CD4-positive, alpha-beta T cell treated with Interferon alpha-2 for 1 hour (primary cell): ENCODE results near the gene TJAP1.
"Not testable (repeated sequence)": the region's sequence is repeated elsewhere in the genome, so short reads cannot be mapped to it uniquely, and the experiment has no call there.

Experiments
- DNase-seq, 2 donors: peaks; one replicate each; pipeline ENCODE4 v3.0.0-alpha.2; 2020 to 2022

Gene TJAP1

DNA sequence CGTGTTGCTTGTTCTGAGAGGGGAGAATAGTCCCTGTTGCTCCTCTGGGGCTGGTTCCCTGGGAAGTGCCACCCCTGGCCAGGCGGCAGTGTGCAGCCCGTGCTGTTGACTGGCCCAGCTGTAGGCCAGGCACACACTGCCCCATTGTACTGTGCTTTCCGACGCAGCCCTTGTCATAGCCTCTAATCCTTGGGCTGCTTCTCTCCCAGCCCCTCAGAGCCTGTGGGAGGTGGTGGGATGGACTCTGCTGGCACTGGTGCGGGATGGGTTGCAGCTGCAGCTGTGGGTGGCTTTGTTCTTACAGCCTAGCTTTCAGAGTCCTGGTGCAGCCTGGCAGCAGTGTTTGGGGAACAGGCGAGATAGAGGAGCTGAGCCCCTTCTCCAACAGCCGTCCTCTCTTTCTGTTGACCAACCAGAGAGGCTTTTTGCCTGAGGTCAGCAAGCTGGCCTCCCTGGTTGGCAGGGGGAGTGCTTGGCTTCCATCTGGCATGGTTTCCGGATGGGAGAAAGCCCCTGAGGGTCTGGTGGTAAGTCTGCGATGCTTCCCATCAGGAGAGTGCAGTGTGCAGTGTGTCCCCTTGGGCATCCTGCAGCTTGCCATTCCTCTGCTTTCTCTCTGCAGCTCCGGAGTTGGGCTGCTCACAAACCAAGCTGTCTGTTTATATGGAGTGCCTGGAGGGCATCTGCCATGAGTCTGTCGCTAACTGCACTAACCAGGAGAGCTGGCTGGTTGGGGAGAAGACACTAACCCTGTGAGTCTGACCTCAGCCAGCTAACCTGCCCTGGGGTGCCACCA, 12.1 kb downstream of the TJAP1 start:
- no peak for DNase-seq

DNA sequence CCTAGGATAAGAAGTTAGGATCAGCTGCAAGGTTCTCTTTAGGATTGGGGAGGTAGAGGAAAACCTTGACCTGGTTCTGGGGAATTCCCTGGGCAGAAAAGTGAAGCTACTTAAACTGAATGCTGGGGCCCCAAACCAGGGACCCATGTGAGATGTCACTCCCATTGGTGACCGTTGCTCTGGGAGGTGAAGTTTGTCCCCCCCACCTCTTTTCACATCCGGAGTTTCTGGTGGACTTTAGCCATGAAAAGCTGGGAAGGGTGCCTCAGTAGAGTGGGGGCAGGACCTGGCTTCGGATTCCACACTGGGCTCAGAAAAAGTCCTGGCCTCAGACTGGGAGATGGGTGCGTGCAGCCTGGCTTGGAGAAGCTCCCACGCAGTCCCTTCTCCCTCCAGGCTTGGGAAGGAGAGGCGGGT, 13.2 kb downstream of the TJAP1 start:
- DNase-seq: no peak

GRCh38 chr6:43491750-43492661, 14.6 kb downstream of the TJAP1 start:
- no peak for DNase-seq

GRCh38 chr6:43492673-43493072, 15.3 kb downstream of the TJAP1 start:
- no peak for DNase-seq

DNA sequence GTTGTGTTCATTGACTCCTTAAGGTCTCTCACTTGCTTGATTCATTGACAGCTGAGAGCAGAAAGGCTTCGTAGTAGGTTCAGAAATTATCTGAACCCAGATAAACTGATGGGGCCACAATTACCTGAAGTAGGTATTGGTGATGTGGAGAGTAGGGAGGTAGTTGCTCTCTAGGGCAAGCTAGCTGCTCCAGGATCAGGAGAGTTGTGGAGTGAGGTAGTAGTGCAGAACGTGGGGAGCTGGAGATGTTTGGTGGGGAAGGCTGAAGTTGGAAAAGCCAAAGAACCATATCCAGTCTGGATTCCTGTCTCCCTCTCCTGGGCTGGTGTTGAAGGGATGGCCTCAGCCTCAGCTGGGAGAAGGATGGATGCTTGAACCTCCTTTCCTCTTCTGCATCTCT, 15.9 kb downstream of the TJAP1 start:
- DNase-seq: no peak

DNA sequence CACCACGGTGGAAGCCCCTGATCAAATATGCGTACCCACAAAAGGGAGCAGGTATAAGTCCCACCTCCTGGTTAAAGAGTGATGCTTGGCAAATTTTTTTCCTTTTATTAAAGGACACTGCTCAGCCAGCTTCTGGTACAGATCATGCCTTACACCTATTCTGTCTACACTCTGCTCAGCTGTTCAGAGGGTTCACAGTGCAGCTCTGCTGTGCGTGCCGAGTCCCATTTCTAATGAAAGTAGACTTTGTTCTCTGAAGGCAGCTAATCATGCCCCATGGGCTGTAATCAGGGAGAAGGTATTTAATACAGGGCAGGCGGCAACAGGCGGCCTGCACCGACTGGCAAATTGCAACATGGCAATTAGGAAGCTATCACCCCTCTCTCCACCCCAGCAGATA, 16.5 kb downstream of the TJAP1 start:
- no peak for DNase-seq

DNA sequence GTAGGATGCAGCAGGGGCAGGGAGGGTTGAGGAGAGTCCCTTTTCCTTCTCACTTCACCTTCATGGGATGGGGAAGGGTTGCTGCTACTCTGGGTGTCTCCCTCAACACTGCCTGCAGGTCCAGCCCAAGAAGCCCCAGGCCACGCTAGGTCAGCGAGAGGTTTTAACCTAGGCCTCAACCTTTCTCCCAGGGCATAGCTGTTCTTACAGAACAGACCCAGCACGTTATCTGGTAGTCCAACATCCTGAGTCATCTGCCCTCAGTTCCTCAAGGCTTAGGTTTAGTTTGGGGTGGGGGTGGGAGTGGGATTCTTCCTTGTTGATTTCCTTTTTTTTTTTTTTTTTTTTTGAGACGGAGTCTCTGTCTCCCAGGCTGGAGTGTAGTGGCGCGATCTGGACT, 17.0 kb downstream of the TJAP1 start:
- DNase-seq: no peak

DNA sequence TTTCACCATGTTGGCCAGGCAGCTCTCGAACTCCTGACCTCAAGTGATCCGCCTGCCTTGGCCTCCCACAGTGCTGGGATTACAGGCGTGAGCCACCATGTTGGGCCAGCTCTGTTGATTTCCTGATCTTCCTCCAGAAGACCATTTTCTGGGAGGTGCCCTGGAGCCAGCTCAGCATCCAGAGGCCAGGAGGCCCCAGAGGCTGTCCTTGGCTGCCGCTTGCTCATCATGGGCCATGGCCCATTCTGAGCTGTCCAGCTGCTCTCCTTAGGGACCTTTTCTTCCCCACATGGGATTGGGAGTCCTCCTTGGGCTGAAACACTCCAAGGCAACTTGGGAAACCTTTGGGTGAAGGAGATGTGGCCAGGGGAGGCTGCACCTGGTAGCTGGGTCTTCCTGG, 17.4 kb downstream of the TJAP1 start:
- no peak for DNase-seq

GRCh38 chr6:43495409-43495941, 18.1 kb downstream of the TJAP1 start:
- peak in 1 of 2 donors; percentile 50 for DNase-seq

- DNase-seq: peak in 1 of 2 donors; percentile 39
These were observed 19.2 kb downstream of the TJAP1 start for GRCh38 chr6:43496370-43497128.

- no peak for DNase-seq
These were observed 19.7 kb downstream of the TJAP1 start for GRCh38 chr6:43497129-43497396.

GRCh38 chr6:43497689-43498088, 20.3 kb downstream of the TJAP1 start:
- no peak for DNase-seq

- DNase-seq: not testable (repeated sequence)
These were observed 20.9 kb downstream of the TJAP1 start for GRCh38 chr6:43498291-43498690.

- DNase-seq: no peak
These were observed 21.9 kb downstream of the TJAP1 start for GRCh38 chr6:43499028-43499815.

- DNase-seq: no peak
These were observed 23.6 kb downstream of the TJAP1 start for GRCh38 chr6:43500921-43501320.

GRCh38 chr6:43502666-43503065, 25.3 kb downstream of the TJAP1 start:
- DNase-seq: no peak

DNA sequence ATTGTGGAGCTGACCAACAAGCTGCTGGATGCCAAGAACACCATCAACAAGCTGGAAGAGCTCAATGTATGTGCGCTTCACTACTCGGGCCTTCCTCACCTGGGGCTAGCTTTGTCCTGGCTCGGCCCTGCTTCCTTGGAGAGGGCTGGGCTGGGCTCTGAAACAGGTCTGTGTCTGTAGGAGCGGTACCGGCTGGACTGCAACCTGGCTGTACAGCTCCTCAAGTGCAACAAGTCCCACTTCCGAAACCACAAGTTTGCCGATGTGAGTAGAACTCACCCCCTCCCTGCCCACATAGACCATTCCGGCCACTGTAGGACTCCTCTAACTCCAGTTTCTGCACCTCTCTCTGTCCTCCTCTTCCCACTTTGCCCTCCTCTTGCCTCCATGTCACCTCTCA, 26.1 kb downstream of the TJAP1 start:
- no peak for DNase-seq

DNA sequence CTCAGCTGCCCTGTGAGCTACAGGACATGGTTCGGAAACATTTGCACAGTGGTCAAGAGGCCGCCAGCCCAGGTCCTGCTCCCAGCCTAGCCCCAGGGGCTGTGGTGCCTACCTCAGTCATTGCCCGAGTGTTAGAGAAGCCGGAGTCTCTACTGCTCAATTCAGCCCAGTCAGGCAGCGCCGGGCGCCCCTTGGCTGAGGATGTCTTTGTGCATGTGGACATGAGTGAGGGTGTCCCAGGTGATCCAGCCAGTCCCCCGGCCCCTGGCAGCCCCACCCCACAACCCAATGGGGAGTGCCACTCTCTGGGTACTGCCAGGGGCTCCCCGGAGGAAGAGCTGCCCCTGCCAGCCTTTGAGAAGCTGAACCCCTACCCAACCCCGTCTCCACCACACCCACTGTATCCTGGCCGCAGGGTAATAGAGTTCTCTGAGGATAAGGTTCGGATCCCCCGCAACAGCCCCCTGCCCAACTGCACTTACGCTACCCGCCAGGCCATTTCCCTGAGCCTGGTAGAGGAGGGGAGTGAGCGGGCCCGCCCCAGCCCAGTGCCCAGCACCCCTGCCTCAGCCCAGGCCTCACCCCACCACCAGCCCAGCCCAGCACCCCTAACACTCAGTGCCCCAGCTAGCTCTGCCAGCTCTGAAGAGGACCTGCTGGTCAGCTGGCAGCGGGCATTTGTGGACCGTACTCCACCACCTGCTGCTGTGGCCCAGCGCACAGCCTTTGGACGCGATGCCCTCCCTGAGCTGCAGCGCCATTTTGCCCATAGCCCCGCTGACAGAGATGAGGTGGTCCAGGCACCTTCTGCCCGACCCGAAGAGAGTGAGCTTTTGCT, 27.6 kb downstream of the TJAP1 start:
- DNase-seq: no peak

DNA sequence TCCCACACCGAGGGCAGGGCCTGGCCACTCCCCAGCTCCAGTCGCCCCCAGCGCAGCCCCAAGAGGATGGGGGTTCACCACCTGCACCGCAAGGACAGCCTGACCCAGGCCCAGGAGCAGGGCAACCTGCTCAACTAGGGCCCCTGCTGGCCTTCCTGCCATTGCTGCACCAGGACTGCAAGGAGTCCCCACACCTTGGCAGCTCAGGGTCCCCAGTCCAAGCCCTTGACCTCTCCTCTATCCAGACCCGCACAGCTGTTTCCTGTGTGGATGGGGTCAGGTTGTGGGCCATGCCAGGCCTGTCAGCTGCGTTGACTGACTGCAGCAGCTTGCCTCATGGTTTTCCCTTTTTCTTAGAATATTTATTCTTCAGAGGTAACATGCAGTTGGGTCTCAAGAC, 28.3 kb downstream of the TJAP1 start:
- DNase-seq: no peak

DNA sequence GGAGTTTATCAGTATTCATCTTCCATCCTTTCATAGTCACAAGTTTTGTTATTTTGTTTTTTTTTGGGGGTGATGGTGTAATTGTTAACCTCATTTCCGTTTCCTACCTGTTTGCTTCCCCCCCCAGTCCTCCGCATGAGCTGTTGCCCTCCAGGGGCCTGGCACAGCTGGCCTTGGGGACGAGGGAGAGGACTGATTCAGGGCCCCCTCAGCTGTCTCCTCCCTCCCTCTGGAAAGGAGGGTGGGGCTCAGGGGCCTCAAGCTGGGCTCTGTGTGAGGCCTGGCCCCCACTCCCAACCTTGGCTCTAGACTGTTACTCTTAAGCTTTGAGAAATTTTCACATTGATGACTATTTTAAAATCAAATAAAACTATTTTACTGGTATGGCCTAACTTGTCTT, 28.8 kb downstream of the TJAP1 start:
- DNase-seq: no peak

GRCh38 chr6:43506667-43507471, 29.5 kb downstream of the TJAP1 start:
- peak; percentile 80 to 85 for DNase-seq
